HG03457 (cell line): ENCODE measurements around the gene SFT2D3.

Source experiments
- ATAC-seq: cut with Tn5 transposase; IDR thresholded peaks from one replicate; pipeline ENCODE4 v1.9.1; 2021; ENCODE audit warnings: moderate number of reproducible peaks; ENCODE audit not compliant: unreplicated experiment

Gene SFT2D3

GRCh38 chr2:127681288-127681804, 20.0 kb upstream of the SFT2D3 start:
- no peak for ATAC-seq

- no peak for ATAC-seq
Measured at GRCh38 chr2:127681976-127682857, 19.1 kb upstream of the SFT2D3 start.

GRCh38 chr2:127683056-127683455, 18.2 kb upstream of the SFT2D3 start:
- ATAC-seq, result no peak

GRCh38 chr2:127683757-127684156, 17.5 kb upstream of the SFT2D3 start:
- no peak for ATAC-seq

- no peak for ATAC-seq
Measured at GRCh38 chr2:127685410-127686080, 15.8 kb upstream of the SFT2D3 start.

GRCh38 chr2:127688405-127688804, 12.9 kb upstream of the SFT2D3 start:
- ATAC-seq, result no peak

- ATAC-seq, result no peak
Measured at GRCh38 chr2:127690696-127691095, 10.6 kb upstream of the SFT2D3 start.

- no peak for ATAC-seq
Measured at GRCh38 chr2:127694986-127695385, 6.3 kb upstream of the SFT2D3 start.

- ATAC-seq, result no peak
Measured at GRCh38 chr2:127695491-127696472, 5.5 kb upstream of the SFT2D3 start.

GRCh38 chr2:127697482-127698180, 3.7 kb upstream of the SFT2D3 start:
- ATAC-seq, result no peak

- ATAC-seq, result no peak
Measured at GRCh38 chr2:127698553-127699355, 2.5 kb upstream of the SFT2D3 start.

- ATAC-seq, result peak; percentile 47
Measured at GRCh38 chr2:127700527-127701192, 637 bp upstream of the SFT2D3 start.

GRCh38 chr2:127701651-127702394, 526 bp downstream of the SFT2D3 start:
- peak; percentile 39 for ATAC-seq

- no peak for ATAC-seq
Measured at GRCh38 chr2:127702395-127703009, 1.2 kb downstream of the SFT2D3 start.

GRCh38 chr2:127703282-127703681, 2.0 kb downstream of the SFT2D3 start:
- ATAC-seq, result no peak

- ATAC-seq, result no peak
Measured at GRCh38 chr2:127704641-127705390, 3.5 kb downstream of the SFT2D3 start.
